Mammary epithelial cell (primary cell): ENCODE measurements around the gene DOCK10.

ENCODE experiments used
- CTCF ChIP-seq, 2 donors: IDR thresholded peaks in 1 of 2; conservative IDR thresholded peaks in 1 of 2; 2 replicates each; pipeline ENCODE4 v1.5.1; 2011 to 2012; ENCODE audit warnings: inconsistent platforms in 2 of 2, low read length in 2 of 2, mild to moderate bottlenecking in 2 of 2, control low read depth in 1 of 2, low read depth in 1 of 2; ENCODE audit not compliant: insufficient read depth in 1 of 2; ENCODE audit errors: extremely low read depth in 1 of 2
- EZH2 ChIP-seq: IDR thresholded peaks from 2 replicates; pipeline ENCODE4 v1.6.1; 2012; ENCODE audit warnings: low read length, inconsistent platforms, borderline replicate concordance

- no peak for TF ChIP-seq CTCF (conservative IDR thresholded peaks at IDR 0.05 in 1 of 2, IDR thresholded peaks at IDR 0.05 in 1 of 2; ENCODE audit: extremely low read depth in 1 of 2, insufficient read depth in 1 of 2, low read depth in 1 of 2, low read length in 2 of 2)
- TF ChIP-seq EZH2: no peak
Observed at GRCh38 chr2:224919472-224920110, 122.7 kb downstream of the DOCK10 start.
